ENCODE results near the gene ANKAR. TPM values are rescaled to one million over a fixed set of nuclear protein-coding genes. Genes with fewer than 3 reads are reported as not detected.

Gene ANKAR
- total and polyA plus RNA-seq, 2 experiments from 2014 or later, result 3.0 to 4.4 TPM

DNA sequence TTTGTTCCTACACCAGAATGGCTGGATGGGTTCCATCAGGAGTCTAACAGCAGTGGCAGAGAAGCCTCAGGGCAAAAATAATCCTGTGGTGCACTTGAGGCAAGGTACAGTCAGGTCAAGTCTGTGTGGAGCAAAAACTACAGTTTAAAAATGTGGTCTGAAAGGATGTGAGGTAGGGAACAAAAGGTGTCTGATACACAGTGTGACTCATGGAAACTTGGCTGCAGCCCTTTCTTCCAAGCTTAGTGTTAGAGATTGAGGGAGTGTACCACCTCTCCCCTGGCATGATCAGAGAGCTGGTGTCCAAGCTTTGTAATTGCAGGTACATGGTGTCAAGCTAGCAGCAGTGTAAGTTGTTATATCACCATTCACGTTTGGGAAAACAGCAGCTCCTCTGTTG lies 8.9 kb downstream of the ANKAR start (continued):
- TF ChIP-seq, protein P1, sequence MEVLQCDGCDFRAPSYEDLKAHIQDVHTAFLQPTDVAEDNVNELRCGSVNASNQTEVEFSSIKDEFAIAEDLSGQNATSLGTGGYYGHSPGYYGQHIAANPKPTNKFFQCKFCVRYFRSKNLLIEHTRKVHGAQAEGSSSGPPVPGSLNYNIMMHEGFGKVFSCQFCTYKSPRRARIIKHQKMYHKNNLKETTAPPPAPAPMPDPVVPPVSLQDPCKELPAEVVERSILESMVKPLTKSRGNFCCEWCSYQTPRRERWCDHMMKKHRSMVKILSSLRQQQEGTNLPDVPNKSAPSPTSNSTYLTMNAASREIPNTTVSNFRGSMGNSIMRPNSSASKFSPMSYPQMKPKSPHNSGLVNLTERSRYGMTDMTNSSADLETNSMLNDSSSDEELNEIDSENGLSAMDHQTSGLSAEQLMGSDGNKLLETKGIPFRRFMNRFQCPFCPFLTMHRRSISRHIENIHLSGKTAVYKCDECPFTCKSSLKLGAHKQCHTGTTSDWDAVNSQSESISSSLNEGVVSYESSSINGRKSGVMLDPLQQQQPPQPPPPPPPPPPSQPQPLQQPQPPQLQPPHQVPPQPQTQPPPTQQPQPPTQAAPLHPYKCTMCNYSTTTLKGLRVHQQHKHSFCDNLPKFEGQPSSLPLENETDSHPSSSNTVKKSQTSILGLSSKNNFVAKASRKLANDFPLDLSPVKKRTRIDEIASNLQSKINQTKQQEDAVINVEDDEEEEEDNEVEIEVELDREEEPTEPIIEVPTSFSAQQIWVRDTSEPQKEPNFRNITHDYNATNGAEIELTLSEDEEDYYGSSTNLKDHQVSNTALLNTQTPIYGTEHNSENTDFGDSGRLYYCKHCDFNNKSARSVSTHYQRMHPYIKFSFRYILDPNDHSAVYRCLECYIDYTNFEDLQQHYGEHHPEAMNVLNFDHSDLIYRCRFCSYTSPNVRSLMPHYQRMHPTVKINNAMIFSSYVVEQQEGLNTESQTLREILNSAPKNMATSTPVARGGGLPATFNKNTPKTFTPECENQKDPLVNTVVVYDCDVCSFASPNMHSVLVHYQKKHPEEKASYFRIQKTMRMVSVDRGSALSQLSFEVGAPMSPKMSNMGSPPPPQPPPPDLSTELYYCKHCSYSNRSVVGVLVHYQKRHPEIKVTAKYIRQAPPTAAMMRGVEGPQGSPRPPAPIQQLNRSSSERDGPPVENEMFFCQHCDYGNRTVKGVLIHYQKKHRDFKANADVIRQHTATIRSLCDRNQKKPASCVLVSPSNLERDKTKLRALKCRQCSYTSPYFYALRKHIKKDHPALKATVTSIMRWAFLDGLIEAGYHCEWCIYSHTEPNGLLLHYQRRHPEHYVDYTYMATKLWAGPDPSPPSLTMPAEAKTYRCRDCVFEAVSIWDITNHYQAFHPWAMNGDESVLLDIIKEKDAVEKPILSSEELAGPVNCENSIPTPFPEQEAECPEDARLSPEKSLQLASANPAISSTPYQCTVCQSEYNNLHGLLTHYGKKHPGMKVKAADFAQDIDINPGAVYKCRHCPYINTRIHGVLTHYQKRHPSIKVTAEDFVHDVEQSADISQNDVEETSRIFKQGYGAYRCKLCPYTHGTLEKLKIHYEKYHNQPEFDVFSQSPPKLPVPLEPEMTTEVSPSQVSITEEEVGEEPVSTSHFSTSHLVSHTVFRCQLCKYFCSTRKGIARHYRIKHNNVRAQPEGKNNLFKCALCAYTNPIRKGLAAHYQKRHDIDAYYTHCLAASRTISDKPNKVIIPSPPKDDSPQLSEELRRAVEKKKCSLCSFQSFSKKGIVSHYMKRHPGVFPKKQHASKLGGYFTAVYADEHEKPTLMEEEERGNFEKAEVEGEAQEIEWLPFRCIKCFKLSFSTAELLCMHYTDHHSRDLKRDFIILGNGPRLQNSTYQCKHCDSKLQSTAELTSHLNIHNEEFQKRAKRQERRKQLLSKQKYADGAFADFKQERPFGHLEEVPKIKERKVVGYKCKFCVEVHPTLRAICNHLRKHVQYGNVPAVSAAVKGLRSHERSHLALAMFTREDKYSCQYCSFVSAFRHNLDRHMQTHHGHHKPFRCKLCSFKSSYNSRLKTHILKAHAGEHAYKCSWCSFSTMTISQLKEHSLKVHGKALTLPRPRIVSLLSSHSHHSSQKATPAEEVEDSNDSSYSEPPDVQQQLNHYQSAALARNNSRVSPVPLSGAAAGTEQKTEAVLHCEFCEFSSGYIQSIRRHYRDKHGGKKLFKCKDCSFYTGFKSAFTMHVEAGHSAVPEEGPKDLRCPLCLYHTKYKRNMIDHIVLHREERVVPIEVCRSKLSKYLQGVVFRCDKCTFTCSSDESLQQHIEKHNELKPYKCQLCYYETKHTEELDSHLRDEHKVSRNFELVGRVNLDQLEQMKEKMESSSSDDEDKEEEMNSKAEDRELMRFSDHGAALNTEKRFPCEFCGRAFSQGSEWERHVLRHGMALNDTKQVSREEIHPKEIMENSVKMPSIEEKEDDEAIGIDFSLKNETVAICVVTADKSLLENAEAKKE (CRISPR knock-in tag; IDR thresholded peaks at IDR 0.05), result no peak
- no peak for TF ChIP-seq REST (IDR thresholded peaks at IDR 0.05; ENCODE audit: unreplicated experiment)

GRCh38 chr2:189684811-189685210 lies 10.3 kb downstream of the ANKAR start:
- DNase-seq (ENCODE audit: low spot score) (no peak), ATAC-seq (no peak)
- Histone ChIP-seq H3K79me2 (replicated peaks; ENCODE audit: insufficient read depth) (no peaks in the 10 kb centered on the region), H3K4me3 (no peak overlapping the region), H4K20me1 (replicated peaks; ENCODE audit: insufficient read depth) (no peaks in the 10 kb centered on the region), H3K9me2 (ENCODE audit: insufficient read depth) (no peaks in the 10 kb centered on the region), H3K4me2 (no peak overlapping the region), H3F3A (replicated peaks; ENCODE audit: low read depth) (no peaks in the 10 kb centered on the region), H3K36me3 (ENCODE audit: insufficient read depth) (no peaks in the 10 kb centered on the region), H3K27me3 (ENCODE audit: insufficient read depth) (no peaks in the 10 kb centered on the region), H3K27ac (ENCODE audit: low read depth) (no peak overlapping the region), H2AFZ (no peak overlapping the region), H3K4me1 (ENCODE audit: insufficient read depth) (no peaks in the 10 kb centered on the region)
- no peaks in the 10 kb centered on the region for H3K27me3 Mint-ChIP-seq (ENCODE audit: insufficient read depth, low read depth, poor library complexity)
- H3K36me3 Mint-ChIP-seq (ENCODE audit: low read depth), result no peaks in the 10 kb centered on the region
- H3K27ac Mint-ChIP-seq, result no peak overlapping the region
- no peak overlapping the region for H3K4me3 Mint-ChIP-seq
- H3K9me3 Mint-ChIP-seq, result no peaks in the 10 kb centered on the region
- peaks cover 8% of the 10 kb centered on the region; the same call in 2 of the 3 replicates for H3K4me1 Mint-ChIP-seq
- no peak for TF ChIP-seq JUNB (IDR thresholded peaks at IDR 0.05; ENCODE audit: unreplicated experiment)
- no peak for TF ChIP-seq STAT1 (IDR thresholded peaks at IDR 0.05; ENCODE audit: unreplicated experiment)
- TF ChIP-seq POLR2AphosphoS5 (IDR thresholded peaks at IDR 0.05; ENCODE audit: low read depth), result no peak
- TF ChIP-seq ZNF114 (CRISPR knock-in tag; IDR thresholded peaks at IDR 0.05), result no peak
- no peak for TF ChIP-seq NANOG (IDR thresholded peaks at IDR 0.05; ENCODE audit: borderline replicate concordance)
- TF ChIP-seq, protein P1 (CRISPR knock-in tag; IDR thresholded peaks at IDR 0.05), result no peak
